GM21576 (cell line): ENCODE measurements around the gene ZNF213.
"Not testable (repeated sequence)": the region's sequence is repeated elsewhere in the genome, so short reads cannot be mapped to it uniquely, and the experiment has no call there.

ENCODE experiments used
- ATAC-seq: cut with Tn5 transposase; IDR thresholded peaks from one replicate; pipeline ENCODE4 v1.9.1; 2021; ENCODE audit warnings: mild to moderate bottlenecking, moderate library complexity; ENCODE audit not compliant: unreplicated experiment

ZNF213 gene

DNA sequence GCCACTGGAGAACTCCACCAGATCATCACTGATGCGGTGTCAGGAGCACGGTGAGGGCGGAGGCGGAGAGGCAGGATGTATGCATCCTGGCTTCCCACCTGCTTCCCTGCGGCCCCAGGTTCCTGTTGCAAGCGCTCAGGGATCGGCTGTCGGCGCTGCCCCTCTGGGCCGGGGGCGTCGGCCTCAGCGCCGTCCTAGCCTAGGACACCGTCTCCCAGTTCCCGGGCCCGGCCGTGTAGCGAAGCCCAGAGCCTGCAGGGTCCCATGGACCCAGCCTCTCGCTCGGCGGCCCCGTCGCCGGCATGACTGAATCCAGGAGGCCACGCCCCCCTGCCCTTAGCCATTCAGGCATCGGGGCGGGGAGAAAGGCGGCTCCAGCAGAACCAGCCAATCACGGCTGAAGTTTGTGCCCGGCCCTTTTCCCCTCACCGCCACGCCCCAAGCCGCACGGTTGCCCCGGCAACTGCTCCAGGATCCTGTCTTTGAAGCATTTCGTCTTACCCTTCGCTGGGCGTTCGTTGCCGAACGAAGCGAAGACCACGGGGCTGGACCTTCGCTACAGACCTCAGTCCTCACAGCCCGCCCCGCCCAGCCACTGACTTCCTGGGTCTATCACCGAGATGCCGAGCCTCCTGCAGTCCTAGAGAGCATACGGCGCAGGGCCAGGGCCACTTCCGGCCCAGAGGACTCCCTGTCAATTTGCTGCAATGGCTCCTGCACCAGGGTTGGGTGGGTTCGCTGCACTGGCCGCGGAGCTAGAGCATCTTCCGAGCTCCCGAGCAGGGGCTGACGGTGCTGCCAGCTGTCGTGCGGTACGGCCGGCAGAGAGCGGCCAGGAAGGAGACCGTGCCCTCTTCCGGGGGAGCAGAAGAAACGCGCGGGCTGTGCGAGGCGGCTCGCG lies 10.6 kb upstream of the ZNF213 start:
- ATAC-seq, result peak; percentile 84

- no peak for ATAC-seq
Observed at GRCh38 chr16:3127745-3128144, 7.1 kb upstream of the ZNF213 start.

GRCh38 chr16:3129137-3130131 lies 5.4 kb upstream of the ZNF213 start:
- ATAC-seq, result peak; percentile 54

GRCh38 chr16:3131755-3132377 lies 3.0 kb upstream of the ZNF213 start:
- ATAC-seq, result no peak

DNA sequence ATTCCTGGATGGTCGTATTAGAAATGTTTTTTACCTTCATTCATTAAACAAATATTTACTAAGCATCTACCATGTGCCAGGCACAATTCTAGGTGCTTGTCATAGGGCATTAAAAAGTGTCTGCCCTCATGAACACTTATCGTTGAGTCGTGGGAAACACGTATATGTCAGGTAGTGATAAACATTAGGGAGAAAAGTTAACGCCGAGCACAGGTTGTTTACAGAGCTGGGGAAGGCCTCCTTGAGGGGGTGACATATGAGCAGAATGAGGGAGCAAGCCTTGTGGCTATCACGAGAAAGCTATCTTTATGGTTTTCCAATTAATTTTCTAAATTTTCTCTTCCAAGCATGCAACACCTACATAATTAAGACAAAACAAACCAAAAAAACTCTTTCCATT lies 985 bp upstream of the ZNF213 start:
- ATAC-seq, result no peak

- no peak for ATAC-seq
Observed at GRCh38 chr16:3135126-3135715, 392 bp downstream of the ZNF213 start.

- no peak for ATAC-seq
Observed at GRCh38 chr16:3137267-3137666, 2.4 kb downstream of the ZNF213 start.

DNA sequence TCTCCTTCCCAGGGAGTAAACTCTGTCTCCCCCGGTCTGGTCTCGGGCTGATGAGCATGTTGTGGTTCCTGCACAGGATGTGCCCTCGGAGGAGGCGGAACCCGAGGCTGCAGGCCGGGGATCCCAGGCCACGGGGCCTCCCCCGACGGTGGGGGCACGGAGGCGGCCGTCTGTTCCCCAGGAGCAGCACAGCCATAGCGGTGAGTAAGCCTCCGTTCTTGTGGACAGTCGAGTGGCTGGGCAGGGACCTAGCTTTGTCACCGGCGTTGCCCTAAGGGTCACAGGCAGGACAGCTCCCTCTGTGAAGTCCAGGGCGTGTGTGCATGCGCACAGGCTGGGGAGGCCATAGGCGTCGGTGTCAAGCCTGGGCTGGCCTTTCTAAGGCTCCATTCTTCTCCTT lies 3.5 kb downstream of the ZNF213 start:
- ATAC-seq, result no peak

DNA sequence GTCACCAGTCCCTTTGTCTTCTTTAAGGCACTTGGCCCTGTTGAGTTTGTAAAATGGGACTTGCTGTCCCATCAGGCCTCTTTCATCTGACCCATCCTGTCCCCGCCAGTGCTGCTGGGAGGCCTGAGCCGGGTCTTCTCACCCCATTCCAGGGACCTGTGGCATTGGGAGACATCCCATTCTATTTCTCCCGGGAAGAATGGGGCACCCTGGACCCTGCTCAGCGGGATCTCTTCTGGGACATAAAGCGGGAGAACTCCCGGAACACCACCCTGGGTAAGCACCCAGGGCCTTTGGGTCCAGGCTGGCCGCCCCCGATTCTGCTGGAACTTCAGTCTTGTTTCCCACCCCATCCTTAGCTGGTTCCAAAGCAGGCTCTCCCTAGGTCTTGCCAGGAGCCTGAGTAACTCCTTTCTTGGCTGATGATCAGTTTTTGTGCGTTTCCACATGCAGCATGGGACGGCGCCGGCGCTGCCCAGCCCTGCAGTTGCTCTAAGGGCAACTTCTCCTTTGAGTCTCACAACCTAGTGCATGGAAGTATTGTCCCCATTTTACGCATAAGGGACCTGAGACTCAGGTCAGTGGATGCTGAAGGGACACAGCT lies 4.1 kb downstream of the ZNF213 start:
- ATAC-seq, result no peak

DNA sequence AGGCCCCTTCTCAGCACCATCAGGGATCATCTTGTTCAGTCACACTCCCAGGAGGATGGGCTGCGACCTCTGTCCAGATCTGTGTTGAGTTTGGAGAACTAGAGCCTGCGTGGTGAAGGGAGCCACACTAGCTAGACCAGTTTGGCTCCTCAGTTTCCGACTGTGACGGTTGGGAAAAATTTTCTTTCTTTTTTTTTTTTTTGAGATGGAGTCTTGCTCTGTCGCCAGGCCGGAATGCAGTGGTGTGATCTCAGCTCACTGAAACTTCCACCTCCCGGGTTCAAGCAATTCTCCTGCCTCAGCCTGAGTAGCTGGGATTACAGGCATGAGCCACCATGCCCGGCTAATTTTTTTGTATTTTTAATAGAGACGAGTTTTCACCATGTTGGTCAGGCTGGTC lies 4.7 kb downstream of the ZNF213 start:
- ATAC-seq, result not testable (repeated sequence)

GRCh38 chr16:3140603-3141427 lies 6.0 kb downstream of the ZNF213 start:
- no peak for ATAC-seq

GRCh38 chr16:3141781-3142311 lies 7.0 kb downstream of the ZNF213 start:
- no peak for ATAC-seq

GRCh38 chr16:3142327-3142726 lies 7.5 kb downstream of the ZNF213 start:
- ATAC-seq, result no peak

DNA sequence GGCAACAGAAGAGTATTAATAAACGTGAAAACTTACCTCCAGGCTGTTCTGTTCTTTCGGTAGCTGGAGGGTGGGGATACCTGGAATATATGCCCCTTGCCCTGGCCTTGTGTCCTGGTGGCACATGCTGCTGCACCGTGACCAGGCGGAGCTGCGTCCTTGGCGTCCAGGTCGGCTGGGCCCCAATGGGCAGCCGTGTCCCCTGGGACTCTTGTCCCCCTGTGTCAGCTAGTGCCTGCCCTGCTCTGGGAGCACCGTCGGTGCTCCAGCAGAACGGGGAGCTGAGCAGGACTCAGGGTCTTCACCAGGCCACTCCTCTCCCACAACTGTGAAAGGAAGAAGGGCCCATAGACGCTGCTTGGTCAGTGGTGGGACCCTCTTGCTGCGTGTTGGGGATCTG lies 7.9 kb downstream of the ZNF213 start:
- no peak for ATAC-seq

DNA sequence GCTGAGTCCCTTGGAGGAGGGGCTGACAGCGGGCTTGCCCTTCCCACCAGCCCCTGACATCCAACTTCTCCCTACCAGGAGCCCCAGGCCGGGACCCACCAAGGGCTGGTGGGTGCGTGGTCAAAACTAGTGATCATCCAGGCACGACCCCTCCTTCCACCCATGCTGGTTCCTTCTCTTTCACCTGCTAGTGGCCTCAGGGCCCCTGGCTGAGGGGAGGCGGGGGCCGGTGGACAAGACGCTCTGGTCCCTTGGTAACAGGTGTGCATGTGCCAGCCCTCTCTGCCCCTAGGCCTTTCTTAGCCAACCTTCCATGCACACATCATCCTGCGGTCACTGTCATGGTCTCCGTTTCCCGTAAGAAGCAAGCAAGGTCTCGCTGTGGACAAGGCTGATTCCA lies 8.4 kb downstream of the ZNF213 start:
- no peak for ATAC-seq

- no peak for ATAC-seq
Observed at GRCh38 chr16:3143598-3144320, 8.9 kb downstream of the ZNF213 start.

DNA sequence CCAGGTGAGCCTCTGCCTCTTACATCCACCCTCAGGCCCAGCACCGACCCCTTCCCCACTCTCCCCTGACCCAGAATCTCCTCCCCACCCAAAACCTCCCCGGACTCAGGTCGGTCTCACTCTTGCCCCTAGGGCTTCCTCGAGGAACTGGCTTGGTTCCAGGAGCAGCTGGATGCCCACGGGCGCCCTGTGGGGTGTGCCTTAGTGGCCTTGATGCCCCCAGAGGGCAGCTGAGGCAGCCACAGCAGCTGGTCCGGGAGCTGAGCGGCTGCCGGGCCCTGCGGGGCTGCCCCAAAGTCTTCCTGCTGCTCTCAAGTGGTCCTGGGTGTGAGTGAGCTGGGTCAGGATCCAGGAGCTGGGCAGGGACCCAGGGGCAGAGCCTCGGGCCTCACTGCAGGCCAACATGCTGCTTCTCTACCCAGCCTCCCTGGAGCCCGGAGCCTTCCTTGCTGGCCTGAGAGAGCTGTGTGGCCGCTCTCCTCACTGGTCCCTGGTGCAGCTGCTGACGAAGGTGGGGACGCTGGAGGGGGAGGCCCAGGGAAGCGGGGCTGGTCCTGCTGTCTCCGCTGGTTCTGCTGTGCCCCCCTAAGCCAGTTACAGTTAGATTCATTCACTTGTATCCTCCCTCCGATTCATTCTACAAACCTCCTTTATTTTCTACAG lies 9.6 kb downstream of the ZNF213 start:
- no peak for ATAC-seq

GRCh38 chr16:3145151-3145550 lies 10.3 kb downstream of the ZNF213 start:
- no peak for ATAC-seq
